HG03460 (cell line): ENCODE data around the gene TM2D1.
"Not testable (repeated sequence)": the region's sequence is repeated elsewhere in the genome, so short reads cannot be mapped to it uniquely, and the experiment has no call there.

ENCODE experiments used
- ATAC-seq: cut with Tn5 transposase; IDR thresholded peaks from one replicate; pipeline ENCODE4 v1.9.1; 2021; ENCODE audit not compliant: unreplicated experiment

The TM2D1 gene

GRCh38 chr1:61718996-61719663 lies 5.8 kb downstream of the TM2D1 start:
- ATAC-seq = not testable (repeated sequence)

GRCh38 chr1:61711969-61712368 lies 13.0 kb downstream of the TM2D1 start:
- no peak for ATAC-seq

GRCh38 chr1:61711257-61711656 lies 13.7 kb downstream of the TM2D1 start:
- not testable (repeated sequence) for ATAC-seq

GRCh38 chr1:61709908-61710289 lies 15.0 kb downstream of the TM2D1 start:
- no peak for ATAC-seq

- no peak for ATAC-seq
Observed at GRCh38 chr1:61708953-61709907, 15.7 kb downstream of the TM2D1 start.

- no peak for ATAC-seq
Observed at GRCh38 chr1:61699911-61700851, 24.8 kb downstream of the TM2D1 start.

- ATAC-seq = no peak
Observed at GRCh38 chr1:61692155-61692800, 32.7 kb downstream of the TM2D1 start.

- ATAC-seq = no peak
Observed at GRCh38 chr1:61687901-61688300, 37.0 kb downstream of the TM2D1 start.

- ATAC-seq = no peak
Observed at GRCh38 chr1:61682891-61683290, 42.0 kb downstream of the TM2D1 start.

- no peak for ATAC-seq
Observed at GRCh38 chr1:61680500-61680899, 44.4 kb downstream of the TM2D1 start.

- ATAC-seq = not testable (repeated sequence)
Observed at GRCh38 chr1:61676881-61677280, 48.1 kb downstream of the TM2D1 start.

GRCh38 chr1:61674221-61674620 lies 50.7 kb downstream of the TM2D1 start:
- ATAC-seq = no peak

GRCh38 chr1:61672376-61672775 lies 52.6 kb downstream of the TM2D1 start:
- ATAC-seq = no peak

- ATAC-seq = no peak
Observed at GRCh38 chr1:61670445-61670844, 54.5 kb downstream of the TM2D1 start.

- ATAC-seq = no peak
Observed at GRCh38 chr1:61670016-61670415, 54.9 kb downstream of the TM2D1 start.

GRCh38 chr1:61659061-61659460 lies 65.9 kb downstream of the TM2D1 start:
- no peak for ATAC-seq

GRCh38 chr1:61655453-61655852 lies 69.5 kb downstream of the TM2D1 start:
- no peak for ATAC-seq

GRCh38 chr1:61654067-61654466 lies 70.9 kb downstream of the TM2D1 start:
- ATAC-seq = no peak

GRCh38 chr1:61648983-61649742 lies 75.8 kb downstream of the TM2D1 start:
- no peak for ATAC-seq

GRCh38 chr1:61647142-61647541 lies 77.8 kb downstream of the TM2D1 start:
- no peak for ATAC-seq
